ENCODE data around the gene CAP1. TPM values are rescaled to one million over a fixed set of nuclear protein-coding genes. Genes with fewer than 3 reads are reported as not detected.

Gene CAP1
- total RNA-seq (2022; extraction: Qiagen RNA extraction; ENCODE audit: low read depth) = 211 to 268 TPM (median 244 TPM) in 5 replicates

GRCh38 chr1:40040511-40041465, at the start of gene CAP1:
TSS of gene CAP1 (plus strand) at chr1:40040729. CDS start at chr1:40059347, 18,618 bp downstream.

GRCh38 chr1:40096977-40097782, 56.7 kb downstream of the CAP1 start, which contains the start of gene PPT1:
TSS of gene PPT1 (minus strand) at chr1:40097252. CDS start at chr1:40097238, 14 bp downstream.

Other genes starting within 250 kb of the CAP1 start
- gene TRIT1, start 157.2 kb upstream of the CAP1 start, total RNA-seq (2022; extraction: Qiagen RNA extraction; ENCODE audit: low read depth) = 13.7 to 17.7 TPM (median 16.3 TPM) in 5 replicates
- gene MYCL, start 138.8 kb upstream of the CAP1 start, total RNA-seq (2022; extraction: Qiagen RNA extraction; ENCODE audit: low read depth) = 1.3 to 1.7 TPM (median 1.5 TPM) in 5 replicates
- 4.5 to 6.2 TPM (median 5.5 TPM) in 5 replicates for gene MFSD2A, start 85.6 kb upstream of the CAP1 start, total RNA-seq (2022; extraction: Qiagen RNA extraction; ENCODE audit: low read depth)
- 58.9 to 71.8 TPM (median 63.8 TPM) in 5 replicates for gene PPT1, start 56.5 kb downstream of the CAP1 start, total RNA-seq (2022; extraction: Qiagen RNA extraction; ENCODE audit: low read depth)
- 4.4 to 5.8 TPM (median 5.8 TPM) in 5 replicates for gene RLF, start 120.7 kb downstream of the CAP1 start, total RNA-seq (2022; extraction: Qiagen RNA extraction; ENCODE audit: low read depth)
- gene TMCO2, start 207.2 kb downstream of the CAP1 start, total RNA-seq (2022; extraction: Qiagen RNA extraction; ENCODE audit: low read depth) = not detected in 5 replicates
- 31.6 to 44.7 TPM (median 37.6 TPM) in 5 replicates for gene ZMPSTE24, start 217.5 kb downstream of the CAP1 start, total RNA-seq (2022; extraction: Qiagen RNA extraction; ENCODE audit: low read depth)

Measured in A549 treated with GW870086 at 1 μM for 4 hours (cell line).